Keratinocyte (primary cell): ENCODE data around the gene TIMM22.

Experiments
- CTCF ChIP-seq, 3 experiments: IDR thresholded peaks in 1 of 3; conservative IDR thresholded peaks in 1 of 3; optimal IDR thresholded peaks in 1 of 3; 2 replicates in 2 of 3; 3 replicates in 1 of 3; pipeline versions ENCODE3 to v1.5.1; 2011; ENCODE audit warnings: low read length in 3 of 3, mild to moderate bottlenecking in 3 of 3, moderate library complexity in 2 of 3, control low read depth in 1 of 3, inconsistent platforms in 1 of 3; ENCODE audit not compliant: insufficient read depth in 2 of 3; ENCODE audit errors: extremely low read depth in 1 of 3
- EZH2 ChIP-seq: IDR thresholded peaks from one replicate; pipeline ENCODE4 v1.6.1; 2012; ENCODE audit warnings: inconsistent platforms, mild to moderate bottlenecking, low read length, moderate library complexity

- TF ChIP-seq CTCF (optimal IDR thresholded peaks at IDR 0.05 in 1 of 3, IDR thresholded peaks at IDR 0.05 in 1 of 3, conservative IDR thresholded peaks at IDR 0.05 in 1 of 3; ENCODE audit: extremely low read depth in 1 of 3, insufficient read depth in 2 of 3, low read length in 3 of 3) (no peak), EZH2 (no peak)
Measured at GRCh38 chr17:953767-954166, 43.2 kb upstream of the TIMM22 start.
